HEK293 (cell line): Measurements from ENCODE around the gene PGS1.
A peak's percentile ranks its signal among the peaks of the same experiment; 100 is the strongest.

Experiments
- CTCF ChIA-PET: fragments of 350-600 bp; formaldehyde crosslinking; extraction: SDS; loops from one replicate; lab custom pipeline; 2021; ENCODE audit warnings: antibody characterized with exemption; lab: Yijun Ruan, JAX
- POLR2A ChIA-PET: fragments of 300-600 bp; formaldehyde crosslinking; extraction: SDS; loops from one replicate; lab custom pipeline; 2020; ENCODE audit warnings: antibody characterized with exemption, inconsistent platforms; lab: Yijun Ruan, JAX
- H3K27ac ChIP-seq: fragments of 200-500 bp; sonication (Bioruptor generic); 2 replicates; pipeline ENCODE4 v1.5.1; 2014; ENCODE audit warnings: low read depth, low read length, control low read depth, inconsistent platforms; ENCODE audit errors: extremely low read depth
- H3K36me3 ChIP-seq, 2 experiments: fragments of 200-500 bp in 1 of 2; sonication (Bioruptor generic) in 1 of 2; 1 replicate in 1 of 2; 2 replicates in 1 of 2; pipeline ENCODE4 v1.5.1; 2014 to 2017; ENCODE audit warnings: inconsistent platforms in 2 of 2, low read length in 2 of 2; ENCODE audit not compliant: control insufficient read depth in 2 of 2, insufficient read depth in 1 of 2
- H3K4me1 ChIP-seq: fragments of 200-500 bp; sonication (Bioruptor generic); 2 replicates; pipeline ENCODE4 v1.5.1; 2014; ENCODE audit warnings: mild to moderate bottlenecking, low read length, inconsistent platforms; ENCODE audit not compliant: control insufficient read depth, insufficient read depth
- H3K4me3 ChIP-seq: 2 replicates; pipeline ENCODE4 v1.5.1; 2011; ENCODE audit warnings: low read depth, mild to moderate bottlenecking, control low read depth, low read length, moderate library complexity
- H3K9me3 ChIP-seq: fragments of 200-500 bp; sonication (Bioruptor generic); 2 replicates; pipeline ENCODE4 v1.5.1; 2014; ENCODE audit warnings: low read depth, low read length, inconsistent platforms; ENCODE audit not compliant: control insufficient read depth, insufficient read depth
- GLIS1 ChIP-seq: fragments of 450-650 bp; formaldehyde crosslinking; IDR thresholded peaks from 2 replicates; pipeline ENCODE4 v1.5.1; 2016; ENCODE audit warnings: missing biosample characterization, missing genetic modification characterization
- IKZF3 ChIP-seq: fragments of 450-650 bp; IDR thresholded peaks from 2 replicates; pipeline ENCODE4 v1.5.0; 2018; ENCODE audit warnings: missing biosample characterization, mild to moderate bottlenecking, missing genetic modification characterization, moderate library complexity
- INSM2 ChIP-seq: fragments of 450-650 bp; formaldehyde crosslinking; IDR thresholded peaks from 2 replicates; pipeline ENCODE4 v1.5.1; 2016; ENCODE audit warnings: missing biosample characterization, missing genetic modification characterization
- KLF17 ChIP-seq: fragments of 450-650 bp; formaldehyde crosslinking; IDR thresholded peaks from 2 replicates; pipeline ENCODE4 v1.5.1; 2016; ENCODE audit warnings: missing biosample characterization, missing genetic modification characterization
- KLF8 ChIP-seq: fragments of 450-650 bp; formaldehyde crosslinking; IDR thresholded peaks from 2 replicates; pipeline ENCODE4 v1.5.1; 2016; ENCODE audit warnings: missing biosample characterization, missing genetic modification characterization
- SCRT1 ChIP-seq: fragments of 450-650 bp; formaldehyde crosslinking; IDR thresholded peaks from 2 replicates; pipeline ENCODE4 v1.5.1; 2016; ENCODE audit warnings: missing biosample characterization, missing genetic modification characterization, borderline replicate concordance
- SP2 ChIP-seq: fragments of 450-650 bp; formaldehyde crosslinking; IDR thresholded peaks from 2 replicates; pipeline ENCODE4 v1.5.1; 2016; ENCODE audit warnings: missing biosample characterization, missing genetic modification characterization
- ZBTB44 ChIP-seq: fragments of 450-650 bp; IDR thresholded peaks from 2 replicates; pipeline ENCODE4 v1.5.1; 2018; ENCODE audit warnings: missing biosample characterization, mild to moderate bottlenecking, missing genetic modification characterization
- ZEB2 ChIP-seq: fragments of 450-650 bp; formaldehyde crosslinking; IDR thresholded peaks from 2 replicates; pipeline ENCODE4 v1.5.1; 2016; ENCODE audit warnings: missing biosample characterization, missing genetic modification characterization
- ZNF146 ChIP-seq: fragments of 450-650 bp; formaldehyde crosslinking; IDR thresholded peaks from 2 replicates; pipeline ENCODE4 v1.5.1; 2016; ENCODE audit warnings: missing biosample characterization, missing genetic modification characterization
- ZNF292 ChIP-seq: fragments of 450-650 bp; formaldehyde crosslinking; IDR thresholded peaks from 2 replicates; pipeline ENCODE4 v1.5.1; 2016; ENCODE audit warnings: low read depth, missing biosample characterization, missing genetic modification characterization, borderline replicate concordance
- ZNF335 ChIP-seq: fragments of 450-650 bp; formaldehyde crosslinking; conservative IDR thresholded peaks from 2 replicates; pipeline ENCODE4 v1.5.1; 2016; ENCODE audit warnings: missing biosample characterization, missing genetic modification characterization
- ZNF404 ChIP-seq: fragments of 450-650 bp; formaldehyde crosslinking; IDR thresholded peaks from 2 replicates; pipeline ENCODE4 v1.5.1; 2017; ENCODE audit warnings: missing biosample characterization, missing genetic modification characterization
- ZNF600 ChIP-seq: fragments of 450-650 bp; formaldehyde crosslinking; IDR thresholded peaks from 2 replicates; pipeline ENCODE4 v1.5.1; 2016; ENCODE audit warnings: missing biosample characterization, missing genetic modification characterization
- ZNF624 ChIP-seq: fragments of 450-650 bp; formaldehyde crosslinking; IDR thresholded peaks from 2 replicates; pipeline ENCODE4 v1.5.1; 2017; ENCODE audit warnings: missing biosample characterization, missing genetic modification characterization
- ZNF629 ChIP-seq: fragments of 450-650 bp; formaldehyde crosslinking; IDR thresholded peaks from 2 replicates; pipeline ENCODE4 v1.5.1; 2017; ENCODE audit warnings: missing biosample characterization, missing genetic modification characterization
- ZNF664 ChIP-seq: fragments of 450-650 bp; formaldehyde crosslinking; IDR thresholded peaks from 2 replicates; pipeline ENCODE4 v1.5.1; 2016; ENCODE audit warnings: missing biosample characterization, missing genetic modification characterization
- ZNF704 ChIP-seq: fragments of 450-650 bp; formaldehyde crosslinking; IDR thresholded peaks from 2 replicates; pipeline ENCODE4 v1.5.1; 2016; ENCODE audit warnings: missing biosample characterization, missing genetic modification characterization
- ZNF785 ChIP-seq: fragments of 450-650 bp; formaldehyde crosslinking; IDR thresholded peaks from 2 replicates; pipeline ENCODE4 v1.5.1; 2016; ENCODE audit warnings: missing biosample characterization, missing genetic modification characterization
- ZNF830 ChIP-seq: fragments of 450-650 bp; IDR thresholded peaks from 2 replicates; pipeline ENCODE4 v1.5.0; 2018; ENCODE audit warnings: missing biosample characterization, missing genetic modification characterization, low read depth, mild to moderate bottlenecking, moderate library complexity
- ZSCAN18 ChIP-seq: fragments of 450-650 bp; formaldehyde crosslinking; IDR thresholded peaks from 2 replicates; pipeline ENCODE4 v1.5.1; 2016; ENCODE audit warnings: missing biosample characterization, missing genetic modification characterization
- ZSCAN4 ChIP-seq: fragments of 450-650 bp; formaldehyde crosslinking; IDR thresholded peaks from 2 replicates; pipeline ENCODE4 v1.5.1; 2017; ENCODE audit warnings: missing biosample characterization, missing genetic modification characterization

PGS1 gene

GRCh38 chr17:78425429-78425828 lies 47.0 kb downstream of the PGS1 start:
- CTCF ChIA-PET = interaction anchor here (0.6 to 11.5 kb wide), 7 partner anchors 19 to 284 kb away, joined by 3 to 137 read pairs (median 4); partner anchors contain the start of gene SOCS3
- Histone ChIP-seq H3K27ac (no peak overlapping the region), H3K36me3 (peaks cover 11 to 88% of the 10 kb centered on the region in 2 experiments; a peak in 2 of 3 replicates), H3K4me1 (no peaks in the 10 kb centered on the region), H3K9me3 (no peaks in the 10 kb centered on the region), H3K4me3 (no peak overlapping the region)
- POLR2A ChIA-PET = interaction anchor here (0.6 kb wide), 1 partner anchor 13 kb away, joined by 4 read pairs; no protein-coding TSS in a partner anchor
- TF ChIP-seq ZNF664 (tag by site-specific recombination) (no peak), GLIS1 (tag by site-specific recombination) (no peak), KLF17 (tag by site-specific recombination) (no peak), SCRT1 (tag by site-specific recombination) (no peak), ZNF624 (no peak), ZNF704 (tag by site-specific recombination) (no peak), ZSCAN4 (no peak)

GRCh38 chr17:78426293-78426879 lies 47.9 kb downstream of the PGS1 start:
- peak; percentile 88 for TF ChIP-seq ZNF600
- no peak for TF ChIP-seq KLF8 (tag by site-specific recombination)
- no peak for TF ChIP-seq ZNF146 (tag by site-specific recombination)
- TF ChIP-seq ZNF292 (tag by site-specific recombination) = no peak
- POLR2A ChIA-PET = interaction anchor here (0.6 kb wide), 1 partner anchor 14 kb away, joined by 4 read pairs; no protein-coding TSS in a partner anchor
- Histone ChIP-seq H3K4me3 (no peak overlapping the region), H3K36me3 (peaks cover 11 to 78% of the 10 kb centered on the region in 2 experiments; a peak in 2 of 3 replicates), H3K27ac (no peak overlapping the region), H3K4me1 (no peaks in the 10 kb centered on the region), H3K9me3 (no peaks in the 10 kb centered on the region)
- CTCF ChIA-PET = interaction anchor here (0.6 to 11.5 kb wide), 5 partner anchors 18 to 219 kb away, joined by 3 to 137 read pairs (median 3); partner anchors contain the start of gene SOCS3

- ChIA-PET POLR2A (no interaction called here), CTCF (no interaction called here)
- peaks cover 11 to 73% of the 10 kb centered on the region in 2 experiments; a peak in 2 of 3 replicates for H3K36me3 ChIP-seq
- no peak overlapping the region for H3K27ac ChIP-seq
- H3K4me3 ChIP-seq = no peak overlapping the region
- H3K4me1 ChIP-seq = no peaks in the 10 kb centered on the region
- H3K9me3 ChIP-seq = no peaks in the 10 kb centered on the region
- TF ChIP-seq IKZF3 (tag by site-specific recombination) (no peak), SP2 (tag by site-specific recombination) (no peak), ZSCAN18 (tag by site-specific recombination) (no peak), ZNF830 (tag by site-specific recombination) (no peak), INSM2 (tag by site-specific recombination) (no peak), ZNF335 (no peak), ZEB2 (tag by site-specific recombination) (no peak), ZNF629 (tag by site-specific recombination) (no peak), ZNF785 (tag by site-specific recombination) (no peak), ZNF624 (no peak), ZNF404 (no peak), ZBTB44 (tag by site-specific recombination) (no peak)
Measured at GRCh38 chr17:78427140-78427539, 48.7 kb downstream of the PGS1 start.
